ENCODE measurements around the gene PHLDB2.
A peak's percentile ranks its signal among the peaks of the same experiment; 100 is the strongest.

PHLDB2 gene

GRCh38 chr3:111986800-111987199, 127.7 kb downstream of the PHLDB2 start:
- no peak for DNase-seq (ENCODE audit: extremely low read depth, low read depth)
- TF ChIP-seq, protein P1, sequence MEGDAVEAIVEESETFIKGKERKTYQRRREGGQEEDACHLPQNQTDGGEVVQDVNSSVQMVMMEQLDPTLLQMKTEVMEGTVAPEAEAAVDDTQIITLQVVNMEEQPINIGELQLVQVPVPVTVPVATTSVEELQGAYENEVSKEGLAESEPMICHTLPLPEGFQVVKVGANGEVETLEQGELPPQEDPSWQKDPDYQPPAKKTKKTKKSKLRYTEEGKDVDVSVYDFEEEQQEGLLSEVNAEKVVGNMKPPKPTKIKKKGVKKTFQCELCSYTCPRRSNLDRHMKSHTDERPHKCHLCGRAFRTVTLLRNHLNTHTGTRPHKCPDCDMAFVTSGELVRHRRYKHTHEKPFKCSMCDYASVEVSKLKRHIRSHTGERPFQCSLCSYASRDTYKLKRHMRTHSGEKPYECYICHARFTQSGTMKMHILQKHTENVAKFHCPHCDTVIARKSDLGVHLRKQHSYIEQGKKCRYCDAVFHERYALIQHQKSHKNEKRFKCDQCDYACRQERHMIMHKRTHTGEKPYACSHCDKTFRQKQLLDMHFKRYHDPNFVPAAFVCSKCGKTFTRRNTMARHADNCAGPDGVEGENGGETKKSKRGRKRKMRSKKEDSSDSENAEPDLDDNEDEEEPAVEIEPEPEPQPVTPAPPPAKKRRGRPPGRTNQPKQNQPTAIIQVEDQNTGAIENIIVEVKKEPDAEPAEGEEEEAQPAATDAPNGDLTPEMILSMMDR (IDR thresholded peaks at IDR 0.05; ENCODE audit: low read depth, low read length, missing control alignments): no peak

GRCh38 chr3:111989061-111989678, 130.1 kb downstream of the PHLDB2 start:
- H3K4me3 ChIP-seq (replicated peaks; ENCODE audit: low read depth, low read length): no peak overlapping the region
- TF ChIP-seq, protein P1 (IDR thresholded peaks at IDR 0.05; ENCODE audit: low read depth, low read length, missing control alignments): peak; percentile 69
- peak; percentile 47 for DNase-seq (ENCODE audit: extremely low read depth, low read depth)

More at GRCh38 chr3:111986800-111987199, 127.7 kb downstream of the PHLDB2 start:
- H3K4me3 ChIP-seq (replicated peaks; ENCODE audit: low read depth, low read length): no peak overlapping the region

- no peak for DNase-seq (ENCODE audit: extremely low read depth, low read depth)
- TF ChIP-seq, protein P1 (IDR thresholded peaks at IDR 0.05; ENCODE audit: low read depth, low read length, missing control alignments): no peak
- no peak overlapping the region for H3K4me3 ChIP-seq (replicated peaks; ENCODE audit: low read depth, low read length)
Observed at GRCh38 chr3:111993038-111993437, 134.0 kb downstream of the PHLDB2 start.

DNA sequence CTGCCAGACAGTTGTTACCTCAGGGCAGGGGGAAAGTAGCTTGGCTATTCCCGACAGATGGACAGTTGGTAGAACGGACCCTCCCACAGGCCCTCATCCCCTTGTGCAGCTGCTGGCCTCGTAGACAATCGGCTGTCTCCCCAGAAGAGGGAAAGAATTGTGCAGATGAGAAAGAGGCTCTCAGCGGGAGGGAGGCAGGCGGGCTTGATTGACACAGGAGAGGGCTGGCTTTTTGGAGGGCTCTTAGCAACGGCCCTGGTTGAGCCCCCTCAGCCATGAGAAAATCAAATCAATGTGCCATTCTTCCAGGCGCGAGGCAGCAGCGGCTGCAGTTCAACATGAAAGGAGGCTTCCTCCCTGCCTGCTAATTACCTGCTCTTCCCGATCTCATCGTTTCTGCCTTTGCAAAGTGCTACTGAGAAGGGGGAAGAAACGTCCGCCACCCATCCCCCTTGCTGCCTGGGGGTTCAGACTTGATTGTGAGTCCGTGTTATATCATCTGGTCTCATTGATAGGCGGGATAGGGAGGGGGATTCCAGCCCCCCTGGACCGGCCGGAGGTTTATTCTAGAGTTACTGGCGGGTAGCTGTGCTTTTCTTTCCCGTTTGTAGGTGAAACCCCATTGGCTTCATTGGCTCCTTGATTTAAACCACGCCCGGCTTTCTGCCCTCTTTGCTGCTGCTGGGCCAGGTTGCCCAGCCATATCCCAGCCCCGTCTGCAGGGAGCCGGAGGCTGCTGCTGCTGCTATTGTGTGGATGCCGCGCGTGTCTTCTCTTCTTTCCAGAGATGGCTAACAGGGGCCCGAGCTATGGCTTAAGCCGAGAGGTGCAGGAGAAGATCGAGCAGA, 139.8 kb downstream of the PHLDB2 start, which contains the start of gene TAGLN3:
TSS of gene TAGLN3 (plus strand) at position 287 of the 848 bp plus-strand sequence. CDS start at position 788, 501 bp downstream.
- TF ChIP-seq, protein P1 (IDR thresholded peaks at IDR 0.05; ENCODE audit: low read depth, low read length, missing control alignments): no peak
- no peak for DNase-seq (ENCODE audit: extremely low read depth, low read depth)
- H3K4me3 ChIP-seq (replicated peaks; ENCODE audit: low read depth, low read length): peak within 1 kb of the TSS; percentile 40

DNA sequence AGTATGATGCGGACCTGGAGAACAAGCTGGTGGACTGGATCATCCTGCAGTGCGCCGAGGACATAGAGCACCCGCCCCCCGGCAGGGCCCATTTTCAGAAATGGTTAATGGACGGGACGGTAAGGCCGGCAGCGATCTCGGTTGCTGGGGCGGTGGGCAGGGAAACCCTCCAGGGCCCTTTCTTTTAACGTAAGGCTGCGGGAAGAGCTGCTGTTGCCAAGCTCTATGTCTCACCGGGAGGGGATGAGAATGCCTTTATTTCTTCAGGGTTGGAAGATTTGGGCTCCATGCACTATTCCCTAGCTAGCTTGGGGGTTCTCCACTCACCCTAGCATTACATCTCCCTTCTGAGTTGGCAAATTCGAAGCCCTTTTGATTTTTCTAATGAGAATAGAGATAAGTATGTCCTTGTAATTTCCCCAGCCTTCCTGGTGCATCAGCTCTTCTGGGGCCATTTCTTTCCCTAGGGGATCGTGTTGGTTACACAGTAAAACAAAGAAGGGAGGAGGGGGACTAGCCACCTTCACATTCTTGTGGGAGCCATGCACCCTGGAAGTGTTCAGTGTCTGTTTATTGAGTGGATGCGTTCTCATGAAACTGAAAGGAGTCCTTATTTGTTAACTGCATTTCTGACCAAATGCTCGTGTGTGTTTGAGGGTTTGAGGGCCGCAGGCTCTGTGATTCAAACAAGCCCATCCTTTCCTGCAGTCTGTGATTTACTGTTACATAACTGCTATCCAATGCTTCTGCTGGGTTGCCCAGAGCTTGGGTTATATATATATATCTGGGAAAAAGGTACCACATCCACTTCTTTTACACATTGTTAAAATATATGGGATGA, 140.6 kb downstream of the PHLDB2 start:
- DNase-seq (ENCODE audit: extremely low read depth, low read depth): no peak
- TF ChIP-seq, protein P1 (IDR thresholded peaks at IDR 0.05; ENCODE audit: low read depth, low read length, missing control alignments): no peak
- H3K4me3 ChIP-seq (replicated peaks; ENCODE audit: low read depth, low read length): peak overlapping the region; percentile 40

- no peak overlapping the region for H3K4me3 ChIP-seq (replicated peaks; ENCODE audit: low read depth, low read length)
- TF ChIP-seq, protein P1 (IDR thresholded peaks at IDR 0.05; ENCODE audit: low read depth, low read length, missing control alignments): no peak
- DNase-seq (ENCODE audit: extremely low read depth, low read depth): no peak
Observed at GRCh38 chr3:112000367-112000771, 141.3 kb downstream of the PHLDB2 start.
